ENCODE data around the gene DPP10.

GRCh38 chr2:115075800-115076199, 633.4 kb downstream of the DPP10 start:
- TF ChIP-seq CTCF (IDR thresholded peaks at IDR 0.05 in 8 of 11, conservative IDR thresholded peaks at IDR 0.05 in 3 of 11) (no peak), POLR2AphosphoS5 (IDR thresholded peaks at IDR 0.05) (no peak)
